ENCODE measurements around the gene SVOPL.

SVOPL gene

DNA sequence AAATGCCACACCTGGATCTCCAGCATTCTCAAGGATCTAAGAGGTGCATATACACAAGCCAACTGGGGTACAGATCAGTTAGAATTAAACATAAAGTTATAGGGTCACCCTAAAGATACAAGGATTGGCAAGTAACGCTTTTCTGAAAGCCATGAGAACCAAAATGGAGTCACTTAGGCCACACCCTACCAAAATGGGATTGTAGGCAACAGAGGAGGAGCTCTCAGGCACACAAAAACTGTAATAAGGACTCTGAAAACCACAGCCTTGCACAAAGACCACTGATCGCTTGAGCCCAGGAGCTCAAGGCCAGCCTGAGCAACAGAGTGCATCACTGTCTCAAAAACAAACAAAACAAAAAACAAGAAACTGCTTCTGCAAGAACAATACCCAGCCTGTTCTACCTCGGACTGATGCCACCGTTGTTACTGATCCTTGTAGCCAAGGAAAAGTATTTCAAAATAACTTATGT is 35.5 kb downstream of the SVOPL start:
- no peak overlapping the region for H3K4me2 ChIP-seq (ENCODE audit: low read length)
- no peaks in the 10 kb centered on the region for H3K9me3 ChIP-seq (ENCODE audit: control insufficient read depth, low read length)
- no peak overlapping the region for H3K4me3 ChIP-seq (ENCODE audit: low read depth, low read length)
- H2AFZ ChIP-seq = peak overlapping the region; percentile 89
- H3K9ac ChIP-seq = no peak overlapping the region
- H3K27me3 ChIP-seq (ENCODE audit: control insufficient read depth, insufficient read depth, low read length) = no peaks in the 10 kb centered on the region
- H3K27ac ChIP-seq = peak overlapping the region; percentile 93
- no peaks in the 10 kb centered on the region for H3K36me3 ChIP-seq (ENCODE audit: control insufficient read depth, insufficient read depth, low read length)
- TF ChIP-seq, protein P1, sequence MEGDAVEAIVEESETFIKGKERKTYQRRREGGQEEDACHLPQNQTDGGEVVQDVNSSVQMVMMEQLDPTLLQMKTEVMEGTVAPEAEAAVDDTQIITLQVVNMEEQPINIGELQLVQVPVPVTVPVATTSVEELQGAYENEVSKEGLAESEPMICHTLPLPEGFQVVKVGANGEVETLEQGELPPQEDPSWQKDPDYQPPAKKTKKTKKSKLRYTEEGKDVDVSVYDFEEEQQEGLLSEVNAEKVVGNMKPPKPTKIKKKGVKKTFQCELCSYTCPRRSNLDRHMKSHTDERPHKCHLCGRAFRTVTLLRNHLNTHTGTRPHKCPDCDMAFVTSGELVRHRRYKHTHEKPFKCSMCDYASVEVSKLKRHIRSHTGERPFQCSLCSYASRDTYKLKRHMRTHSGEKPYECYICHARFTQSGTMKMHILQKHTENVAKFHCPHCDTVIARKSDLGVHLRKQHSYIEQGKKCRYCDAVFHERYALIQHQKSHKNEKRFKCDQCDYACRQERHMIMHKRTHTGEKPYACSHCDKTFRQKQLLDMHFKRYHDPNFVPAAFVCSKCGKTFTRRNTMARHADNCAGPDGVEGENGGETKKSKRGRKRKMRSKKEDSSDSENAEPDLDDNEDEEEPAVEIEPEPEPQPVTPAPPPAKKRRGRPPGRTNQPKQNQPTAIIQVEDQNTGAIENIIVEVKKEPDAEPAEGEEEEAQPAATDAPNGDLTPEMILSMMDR (IDR thresholded peaks at IDR 0.05) = no peak
- H3K79me2 ChIP-seq = no peaks in the 10 kb centered on the region
- peaks cover 39% of the 10 kb centered on the region for H3K4me1 ChIP-seq

DNA sequence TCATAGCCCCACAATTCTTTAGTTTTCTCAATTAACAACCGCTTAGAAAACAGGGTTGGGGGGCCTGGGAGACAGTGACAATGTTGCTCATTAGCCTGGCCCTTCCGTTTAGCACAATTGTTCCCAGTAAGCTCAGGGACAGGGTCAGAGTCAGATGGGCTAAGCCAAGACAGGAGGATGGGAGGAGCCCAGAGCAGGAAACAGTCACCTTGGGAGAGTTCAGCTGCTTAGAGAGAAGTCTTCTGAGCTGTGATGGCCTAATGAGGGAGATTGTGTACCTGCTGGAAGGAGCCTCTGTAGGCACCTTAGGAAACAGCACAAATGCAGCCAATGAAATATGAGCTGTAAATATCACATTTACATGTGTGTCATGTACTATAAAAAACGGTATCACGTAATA is 35.9 kb downstream of the SVOPL start:
- Histone ChIP-seq H3K36me3 (ENCODE audit: control insufficient read depth, insufficient read depth, low read length) (no peaks in the 10 kb centered on the region), H3K4me1 (peaks cover 41% of the 10 kb centered on the region), H3K4me3 (ENCODE audit: low read depth, low read length) (no peak overlapping the region), H3K4me2 (ENCODE audit: low read length) (no peak overlapping the region), H2AFZ (peak overlapping the region; percentile 89), H3K9me3 (ENCODE audit: control insufficient read depth, low read length) (no peaks in the 10 kb centered on the region), H3K9ac (no peak overlapping the region), H3K27ac (peak overlapping the region; percentile 93), H3K27me3 (ENCODE audit: control insufficient read depth, insufficient read depth, low read length) (no peaks in the 10 kb centered on the region), H3K79me2 (no peaks in the 10 kb centered on the region)
- TF ChIP-seq, protein P1 (IDR thresholded peaks at IDR 0.05) = no peak

DNA sequence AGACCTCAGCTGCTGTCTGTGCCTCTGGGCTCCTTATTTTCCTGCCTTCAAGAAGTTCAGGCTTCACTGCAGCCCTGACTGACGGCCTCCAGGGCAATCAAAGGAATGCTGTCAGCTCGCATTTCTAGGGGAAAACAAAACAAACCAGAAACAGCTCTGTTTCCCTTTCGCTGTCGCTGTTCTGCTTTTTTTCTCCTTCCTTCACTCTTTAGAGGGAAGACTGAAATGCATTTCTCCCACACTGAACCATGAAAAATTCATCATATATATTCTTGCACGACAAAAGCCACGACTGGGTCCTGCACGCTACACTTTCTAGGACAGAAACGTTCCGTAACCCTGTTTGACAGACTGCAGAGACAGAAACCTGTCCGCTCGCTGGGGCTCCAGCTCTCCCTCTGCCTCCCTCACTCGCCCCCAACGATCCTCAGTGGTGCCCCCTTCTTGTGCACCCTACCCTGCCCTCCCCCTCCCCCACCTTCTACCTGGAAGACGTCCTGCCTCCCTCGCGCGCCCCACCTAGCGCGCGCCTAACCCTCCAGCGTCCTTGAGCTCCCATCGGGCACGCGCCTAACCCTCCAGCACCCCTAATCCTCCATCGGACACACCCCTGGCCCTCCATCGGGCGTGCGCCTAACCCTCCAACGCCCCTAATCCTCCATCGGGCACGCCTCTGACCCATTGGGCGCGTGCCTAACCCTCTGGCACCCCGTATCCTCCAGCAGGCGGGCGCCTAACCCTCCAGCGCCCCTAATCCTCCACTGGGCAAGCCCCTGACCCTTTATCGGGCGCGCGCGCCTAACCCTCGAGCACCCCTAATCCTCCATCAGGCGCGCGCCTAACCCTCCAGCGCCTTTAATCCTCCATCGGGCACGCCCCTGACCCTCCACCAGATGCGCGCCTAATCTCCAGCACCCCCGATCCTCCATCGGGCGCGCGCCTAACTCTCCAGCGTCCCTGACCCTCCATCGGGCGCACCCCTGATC is 37.1 kb downstream of the SVOPL start:
- Histone ChIP-seq H3K4me1 (peaks cover 45% of the 10 kb centered on the region), H3K4me3 (ENCODE audit: low read depth, low read length) (peak overlapping the region; percentile 52), H2AFZ (peak overlapping the region; percentile 97), H3K9ac (peak overlapping the region; percentile 79), H3K9me3 (ENCODE audit: control insufficient read depth, low read length) (no peaks in the 10 kb centered on the region), H3K4me2 (ENCODE audit: low read length) (peak overlapping the region; percentile 82), H3K79me2 (no peaks in the 10 kb centered on the region), H3K27ac (peak overlapping the region; percentile 100), H3K27me3 (ENCODE audit: control insufficient read depth, insufficient read depth, low read length) (no peaks in the 10 kb centered on the region), H3K36me3 (ENCODE audit: control insufficient read depth, insufficient read depth, low read length) (no peaks in the 10 kb centered on the region)
- TF ChIP-seq, protein P1 (IDR thresholded peaks at IDR 0.05) = no peak

DNA sequence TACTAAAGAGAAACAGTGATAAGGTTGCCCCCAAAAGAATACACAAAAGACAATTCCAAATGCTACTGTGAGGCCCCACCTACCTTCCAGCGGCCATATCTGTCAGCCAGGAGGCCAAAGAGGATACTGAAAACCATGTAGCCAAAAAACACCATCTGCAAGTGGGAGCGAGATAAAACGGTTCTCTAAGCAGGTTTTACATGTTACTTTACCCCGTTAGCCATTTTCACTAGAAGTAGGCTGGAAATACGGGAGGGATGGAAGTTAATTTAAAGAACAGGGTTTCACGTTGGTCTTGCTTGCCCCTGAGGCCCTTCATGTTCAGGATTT is 38.2 kb downstream of the SVOPL start:
- H3K4me1 ChIP-seq = peaks cover 45% of the 10 kb centered on the region
- H2AFZ ChIP-seq = peak overlapping the region; percentile 97
- no peaks in the 10 kb centered on the region for H3K9me3 ChIP-seq (ENCODE audit: control insufficient read depth, low read length)
- no peaks in the 10 kb centered on the region for H3K79me2 ChIP-seq
- H3K9ac ChIP-seq = no peak overlapping the region
- peak overlapping the region; percentile 100 for H3K27ac ChIP-seq
- peak overlapping the region; percentile 82 for H3K4me2 ChIP-seq (ENCODE audit: low read length)
- H3K27me3 ChIP-seq (ENCODE audit: control insufficient read depth, insufficient read depth, low read length) = no peaks in the 10 kb centered on the region
- TF ChIP-seq, protein P1 (IDR thresholded peaks at IDR 0.05) = no peak
- peak overlapping the region; percentile 1 for H3K4me3 ChIP-seq (ENCODE audit: low read depth, low read length)
- no peaks in the 10 kb centered on the region for H3K36me3 ChIP-seq (ENCODE audit: control insufficient read depth, insufficient read depth, low read length)
